ENCODE data around the gene ZNF688.

- TF ChIP-seq CTCF (IDR thresholded peaks at IDR 0.05; ENCODE audit: insufficient read depth, low read length) (no peak), REST (IDR thresholded peaks at IDR 0.05; ENCODE audit: insufficient replicate concordance, low read depth) (no peak)
Observed at GRCh38 chr16:30551781-30552180, 19.7 kb downstream of the ZNF688 start.
